HepG2 (cell line): ENCODE data around the gene ZSWIM7.

ENCODE experiments used
- ATF3 ChIP-seq: sonication (generic); formaldehyde crosslinking; IDR thresholded peaks from 2 replicates; pipeline ENCODE4 v1.4.0; 2020; ENCODE audit warnings: missing genetic modification reagents
- CCDC6 ChIP-seq: sonication (generic); formaldehyde crosslinking; IDR thresholded peaks from 2 replicates; pipeline ENCODE4 v1.8.1; 2022; ENCODE audit warnings: mild to moderate bottlenecking, missing genetic modification reagents, moderate library complexity
- HDAC6 ChIP-seq: fragments of 200-600 bp; sonication (generic); IDR thresholded peaks from 2 replicates; pipeline ENCODE4 v1.7.0; 2017; ENCODE audit warnings: mild to moderate bottlenecking, antibody characterized with exemption, low read length, low read depth
- MAX ChIP-seq: IDR thresholded peaks from 2 replicates; pipeline ENCODE4 v1.6.1; 2012; ENCODE audit warnings: inconsistent platforms
- MAZ ChIP-seq, 2 experiments: sonication (generic) in 1 of 2; formaldehyde crosslinking in 1 of 2; IDR thresholded peaks; 2 replicates each; pipeline versions ENCODE4 v1.5.0 to v1.6.1; 2012 to 2020; ENCODE audit warnings: low read depth in 2 of 2, mild to moderate bottlenecking in 2 of 2, borderline replicate concordance in 1 of 2, improper control_type of control experiment in 1 of 2, low read length in 1 of 2, missing genetic modification reagents in 1 of 2, moderate library complexity in 1 of 2
- RAD21 ChIP-seq: fragments of 450-650 bp; formaldehyde crosslinking; IDR thresholded peaks from 2 replicates; pipeline ENCODE4 v1.5.0; 2020; ENCODE audit warnings: mild to moderate bottlenecking
- TP53 ChIP-seq: sonication (generic); formaldehyde crosslinking; conservative IDR thresholded peaks from 2 replicates; pipeline ENCODE4 v1.4.0; 2020; ENCODE audit warnings: missing genetic modification reagents
- ZBTB43 ChIP-seq: sonication (generic); formaldehyde crosslinking; conservative IDR thresholded peaks from 2 replicates; pipeline ENCODE4 v1.4.0; 2020; ENCODE audit warnings: missing genetic modification reagents
- ZNF121 ChIP-seq: sonication (generic); formaldehyde crosslinking; IDR thresholded peaks from 2 replicates; pipeline ENCODE4 v1.5.0; 2020; ENCODE audit warnings: mild to moderate bottlenecking, missing genetic modification reagents
- ZNF160 ChIP-seq: sonication (generic); formaldehyde crosslinking; IDR thresholded peaks from 2 replicates; pipeline ENCODE4 v1.8.0; 2022; ENCODE audit warnings: mild to moderate bottlenecking, inconsistent platforms, missing genetic modification reagents
- ZNF280D ChIP-seq: sonication (generic); formaldehyde crosslinking; IDR thresholded peaks from 2 replicates; pipeline ENCODE4 v1.5.1; 2020; ENCODE audit warnings: mild to moderate bottlenecking, missing genetic modification reagents
- ZSCAN29 ChIP-seq: sonication (generic); formaldehyde crosslinking; conservative IDR thresholded peaks from 2 replicates; pipeline ENCODE4 v1.4.0; 2020; ENCODE audit warnings: mild to moderate bottlenecking, missing genetic modification reagents

GRCh38 chr17:15955793-15956541, 43.5 kb downstream of the ZSWIM7 start:
- TF ChIP-seq ZNF280D (CRISPR knock-in tag) (no peak), MAX (no peak), ATF3 (CRISPR knock-in tag) (no peak), ZBTB43 (no peak), ZSCAN29 (CRISPR knock-in tag) (no peak), CCDC6 (no peak), RAD21 (CRISPR knock-in tag) (no peak), MAZ (IDR thresholded peaks at IDR 0.05; ENCODE audit: borderline replicate concordance, low read depth, low read length) (no peak), MAZ (CRISPR knock-in tag; IDR thresholded peaks at IDR 0.05; ENCODE audit: low read depth) (no peak), HDAC6 (no peak), TP53 (CRISPR knock-in tag) (no peak), ZNF160 (CRISPR knock-in tag) (no peak), ZNF121 (no peak)
